PC-9 (cell line): ENCODE measurements around the gene PLPP3.

Experiments
- CTCF ChIP-seq: fragments of 200-600 bp; sonication (generic); conservative IDR thresholded peaks from 2 replicates; pipeline ENCODE4 v1.6.1; 2017; ENCODE audit warnings: mixed run types, antibody characterized with exemption, mild to moderate bottlenecking, moderate library complexity
- EZH2 ChIP-seq: fragments of 200-600 bp; sonication (generic); IDR thresholded peaks from 2 replicates; pipeline ENCODE4 v1.8.0; 2017; ENCODE audit warnings: antibody characterized with exemption, low read depth

- TF ChIP-seq CTCF (no peak), EZH2 (no peak)
Observed at GRCh38 chr1:56453016-56453415, 126.3 kb downstream of the PLPP3 start.
